Upper lobe of left lung (tissue), 6 donors: ENCODE measurements around the gene OR6M1. TPM values are rescaled to one million over a fixed set of nuclear protein-coding genes. Genes with fewer than 3 reads are reported as not detected.

Experiments
- ATAC-seq, 2 donors: fragments of 200-7000 bp; cut with Tn5 transposase; one replicate each; pipeline ENCODE4 v1.9.1; 2022; ENCODE audit warnings: mild to moderate bottlenecking in 2 of 2, moderate library complexity in 2 of 2; ENCODE audit not compliant: low FRiP score in 2 of 2
- DNase-seq, 2 donors: peaks; one replicate each; pipeline ENCODE4 v3.0.0-alpha.2; 2019 to 2020
- H3K27ac ChIP-seq, 4 donors: fragments of 200-600 bp; sonication (generic); one replicate each; pipeline ENCODE4 v1.5.1; 2016 to 2019
- H3K27me3 ChIP-seq, 4 donors: fragments of 200-600 bp; sonication (generic); one replicate each; pipeline ENCODE4 v1.5.1; 2017 to 2019
- H3K36me3 ChIP-seq, 4 donors: fragments of 200-600 bp; sonication (generic); one replicate each; pipeline ENCODE4 v1.5.1; 2016 to 2019
- H3K4me1 ChIP-seq, 4 donors: fragments of 200-600 bp; sonication (generic); one replicate each; pipeline ENCODE4 v1.5.1; 2018 to 2019
- H3K4me3 ChIP-seq, 4 donors: fragments of 200-600 bp; sonication (generic); one replicate each; pipeline ENCODE4 v1.5.1; 2017 to 2019; ENCODE audit warnings: mild to moderate bottlenecking in 2 of 4, moderate library complexity in 1 of 4
- H3K9me3 ChIP-seq, 4 donors: fragments of 200-600 bp; sonication (generic); one replicate each; pipeline ENCODE4 v1.5.1; 2018 to 2019
- CTCF ChIP-seq, 6 experiments: fragments of 450-650 bp in 4 of 6; fragments of 200-600 bp in 2 of 6; sonication (generic) in 2 of 6; IDR thresholded peaks; one replicate each; pipeline ENCODE4 v1.5.1; 2016 to 2019; ENCODE audit warnings: antibody characterized with exemption in 6 of 6
- EP300 ChIP-seq, 4 donors: sonication (generic); formaldehyde crosslinking; IDR thresholded peaks; one replicate each; pipeline ENCODE4 v1.5.1; 2017; ENCODE audit warnings: antibody characterized with exemption in 4 of 4, control low read depth in 2 of 4
- POLR2A ChIP-seq, 4 donors: fragments of 450-650 bp; IDR thresholded peaks; one replicate each; pipeline ENCODE4 v1.5.1; 2016 to 2017; ENCODE audit warnings: antibody characterized with exemption in 4 of 4, mild to moderate bottlenecking in 2 of 4
- POLR2AphosphoS5 ChIP-seq, 2 donors: sonication (generic); formaldehyde crosslinking; IDR thresholded peaks; one replicate each; pipeline ENCODE4 v1.5.1; 2017; ENCODE audit warnings: antibody characterized with exemption in 2 of 2
- WGBS, 2 donors: methylation state at CpG; one replicate each; pipeline ENCODE4 v1.1.5; 2017 to 2018; 5-methylcytosine and 5-hydroxymethylcytosine counted together
- total RNA-seq, 6 donors: library from RNA; depleted of rRNA in 4 of 6; stranded (reverse); fragments of >200 nt in 4 of 6; gene quantifications; one replicate each; pipeline versions ENCODE4 v1.1.0 to v1.2.1, GENCODE V29; 2016 to 2021
- donor health status: DM: no; HTN: no; CAD: no; lungs with moderate emphysema.
- donor health status: DM: no; HTN: yes; CAD: no; lungs with severe emphysema.

OR6M1 gene
- total RNA-seq, 6 donors from 2014 or later = not detected

- WGBS, 2 donors = 82 to 89% methylated on average over 4 of the region's 4 CpGs
- H3K36me3 ChIP-seq = no peaks in the 10 kb centered on the region
- DNase-seq = no peak
- H3K4me1 ChIP-seq = no peaks in the 10 kb centered on the region
- no peak overlapping the region for H3K4me3 ChIP-seq
- no peaks in the 10 kb centered on the region for H3K27me3 ChIP-seq
- no peak for ATAC-seq
- no peak overlapping the region for H3K27ac ChIP-seq
- no peaks in the 10 kb centered on the region for H3K9me3 ChIP-seq
- TF ChIP-seq CTCF (IDR thresholded peaks at IDR 0.05) (no peak), POLR2A (IDR thresholded peaks at IDR 0.05) (no peak), POLR2AphosphoS5 (IDR thresholded peaks at IDR 0.05) (no peak), EP300 (IDR thresholded peaks at IDR 0.05) (no peak)
Observed at GRCh38 chr11:123799438-123799837, 6.7 kb downstream of the OR6M1 start.

GRCh38 chr11:123798513-123799252, 7.5 kb downstream of the OR6M1 start:
- WGBS, 2 donors = 76 to 81% methylated on average over 5 of the region's 5 CpGs
- DNase-seq = no peak
- H3K4me3 ChIP-seq = no peak overlapping the region
- TF ChIP-seq EP300 (IDR thresholded peaks at IDR 0.05) = no peak
- no peak for TF ChIP-seq CTCF (IDR thresholded peaks at IDR 0.05)
- no peak for TF ChIP-seq POLR2AphosphoS5 (IDR thresholded peaks at IDR 0.05)
- H3K27me3 ChIP-seq = no peaks in the 10 kb centered on the region
- no peaks in the 10 kb centered on the region for H3K36me3 ChIP-seq
- no peak overlapping the region for H3K27ac ChIP-seq
- no peaks in the 10 kb centered on the region for H3K9me3 ChIP-seq
- H3K4me1 ChIP-seq = no peaks in the 10 kb centered on the region
- ATAC-seq = no peak

- Histone ChIP-seq H3K27me3 (no peaks in the 10 kb centered on the region), H3K4me1 (no peaks in the 10 kb centered on the region), H3K4me3 (no peak overlapping the region), H3K27ac (no peak overlapping the region), H3K9me3 (no peaks in the 10 kb centered on the region), H3K36me3 (no peaks in the 10 kb centered on the region)
- TF ChIP-seq POLR2A (IDR thresholded peaks at IDR 0.05) = no peak
- no peak for TF ChIP-seq EP300 (IDR thresholded peaks at IDR 0.05)
- TF ChIP-seq CTCF (IDR thresholded peaks at IDR 0.05) = no peak
- no peak for TF ChIP-seq POLR2AphosphoS5 (IDR thresholded peaks at IDR 0.05)
- DNase-seq (no peak), ATAC-seq (no peak)
- 63 to 74% methylated on average over 4 of the region's 4 CpGs for WGBS, 2 donors
Observed at GRCh38 chr11:123798079-123798478, 8.1 kb downstream of the OR6M1 start.

GRCh38 chr11:123797541-123797940, 8.6 kb downstream of the OR6M1 start:
- TF ChIP-seq POLR2A (IDR thresholded peaks at IDR 0.05) = no peak
- TF ChIP-seq POLR2AphosphoS5 (IDR thresholded peaks at IDR 0.05) = no peak
- TF ChIP-seq EP300 (IDR thresholded peaks at IDR 0.05) = no peak
- TF ChIP-seq CTCF (IDR thresholded peaks at IDR 0.05) = no peak
- Histone ChIP-seq H3K36me3 (no peaks in the 10 kb centered on the region), H3K27ac (no peak overlapping the region), H3K4me1 (no peaks in the 10 kb centered on the region), H3K9me3 (no peaks in the 10 kb centered on the region), H3K4me3 (no peak overlapping the region), H3K27me3 (no peaks in the 10 kb centered on the region)
- 59 to 60% methylated on average over 10 of the region's 10 CpGs for WGBS, 2 donors
- DNase-seq = no peak
- ATAC-seq = no peak

GRCh38 chr11:123797114-123797513, 9.0 kb downstream of the OR6M1 start:
- ATAC-seq = no peak
- TF ChIP-seq POLR2AphosphoS5 (IDR thresholded peaks at IDR 0.05) = no peak
- TF ChIP-seq EP300 (IDR thresholded peaks at IDR 0.05) = no peak
- no peak for TF ChIP-seq CTCF (IDR thresholded peaks at IDR 0.05)
- TF ChIP-seq POLR2A (IDR thresholded peaks at IDR 0.05) = no peak
- DNase-seq = no peak

More at GRCh38 chr11:123797114-123797513, 9.0 kb downstream of the OR6M1 start:
- Histone ChIP-seq H3K4me1 (no peaks in the 10 kb centered on the region), H3K36me3 (no peaks in the 10 kb centered on the region), H3K27ac (no peak overlapping the region), H3K9me3 (no peaks in the 10 kb centered on the region), H3K27me3 (no peaks in the 10 kb centered on the region), H3K4me3 (no peak overlapping the region)
- WGBS, 2 donors = 47 to 56% methylated on average over 4 of the region's 4 CpGs
